Superior temporal gyrus (tissue), 1 donor: ENCODE data around the gene DIAPH2.
"Not testable (repeated sequence)": the region's sequence is repeated elsewhere in the genome, so short reads cannot be mapped to it uniquely, and the experiment has no call there.

Experiments used
- DNase-seq: peaks from one replicate; pipeline ENCODE4 v3.0.0-alpha.2; 2016; ENCODE audit errors: extremely low spot score

The DIAPH2 gene

GRCh38 chrX:97380200-97380599, 695.6 kb downstream of the DIAPH2 start:
- no peak for DNase-seq

- DNase-seq: no peak
These were observed 700.0 kb downstream of the DIAPH2 start for GRCh38 chrX:97384685-97385084.

GRCh38 chrX:97387004-97387403, 702.4 kb downstream of the DIAPH2 start:
- DNase-seq: no peak

- no peak for DNase-seq
These were observed 705.1 kb downstream of the DIAPH2 start for GRCh38 chrX:97389761-97390192.

- no peak for DNase-seq
These were observed 712.7 kb downstream of the DIAPH2 start for GRCh38 chrX:97397371-97397770.

- no peak for DNase-seq
These were observed 713.4 kb downstream of the DIAPH2 start for GRCh38 chrX:97398030-97398551.

GRCh38 chrX:97399400-97399799, 714.8 kb downstream of the DIAPH2 start:
- no peak for DNase-seq

GRCh38 chrX:97400492-97400891, 715.9 kb downstream of the DIAPH2 start:
- DNase-seq: no peak

- no peak for DNase-seq
These were observed 716.5 kb downstream of the DIAPH2 start for GRCh38 chrX:97401154-97401553.

- DNase-seq: no peak
These were observed 717.0 kb downstream of the DIAPH2 start for GRCh38 chrX:97401586-97402136.

GRCh38 chrX:97402333-97402732, 717.7 kb downstream of the DIAPH2 start:
- no peak for DNase-seq

GRCh38 chrX:97402903-97403302, 718.3 kb downstream of the DIAPH2 start:
- no peak for DNase-seq

- no peak for DNase-seq
These were observed 720.5 kb downstream of the DIAPH2 start for GRCh38 chrX:97405031-97405660.

GRCh38 chrX:97409632-97410415, 725.2 kb downstream of the DIAPH2 start:
- not testable (repeated sequence) for DNase-seq

GRCh38 chrX:97416461-97416860, 731.8 kb downstream of the DIAPH2 start:
- no peak for DNase-seq

GRCh38 chrX:97429101-97429500, 744.5 kb downstream of the DIAPH2 start:
- DNase-seq: no peak

- no peak for DNase-seq
These were observed 746.6 kb downstream of the DIAPH2 start for GRCh38 chrX:97431281-97431680.

- no peak for DNase-seq
These were observed 761.7 kb downstream of the DIAPH2 start for GRCh38 chrX:97446298-97446882.

GRCh38 chrX:97447306-97447705, 762.7 kb downstream of the DIAPH2 start:
- DNase-seq: no peak

GRCh38 chrX:97452283-97452682, 767.6 kb downstream of the DIAPH2 start:
- DNase-seq: no peak

GRCh38 chrX:97461763-97462162, 777.1 kb downstream of the DIAPH2 start:
- DNase-seq: no peak

- DNase-seq: no peak
These were observed 786.4 kb downstream of the DIAPH2 start for GRCh38 chrX:97471071-97471470.
